RWPE2 (cell line): ENCODE results near the gene CCNJ.

Experiments
- ATAC-seq: fragments of 200-7000 bp; cut with Tn5 transposase; 3 replicates; pipeline ENCODE4 v1.9.1; 2021; ENCODE audit warnings: low read depth
- DNase-seq: peaks from one replicate; pipeline ENCODE4 v3.0.0-alpha.2; 2020; ENCODE audit warnings: low spot score
- H3K27ac ChIP-seq: fragments of 450-650 bp; 2 replicates; pipeline ENCODE4 v1.5.1; 2017; ENCODE audit warnings: mild to moderate bottlenecking; ENCODE audit not compliant: poor library complexity, severe bottlenecking
- H3K27me3 ChIP-seq: fragments of 250-450 bp; sonication (Bioruptor Pico); 2 replicates; pipeline ENCODE4 v1.5.1; 2021; ENCODE audit warnings: mild to moderate bottlenecking, moderate library complexity; ENCODE audit not compliant: insufficient read depth, poor library complexity, severe bottlenecking
- H3K36me3 ChIP-seq: fragments of 250-450 bp; sonication (Bioruptor Pico); 2 replicates; pipeline ENCODE4 v1.5.1; 2020; ENCODE audit warnings: low read depth, mild to moderate bottlenecking, moderate library complexity
- H3K4me1 ChIP-seq: fragments of 250-450 bp; sonication (Bioruptor Pico); 2 replicates; pipeline ENCODE4 v1.5.1; 2021; ENCODE audit warnings: mild to moderate bottlenecking, moderate library complexity; ENCODE audit not compliant: insufficient read depth, poor library complexity, severe bottlenecking
- H3K4me3 ChIP-seq: fragments of 250-450 bp; sonication (Bioruptor Pico); 2 replicates; pipeline ENCODE4 v1.5.1; 2021; ENCODE audit warnings: mild to moderate bottlenecking, moderate library complexity; ENCODE audit not compliant: severe bottlenecking
- H3K9me3 ChIP-seq: fragments of 250-450 bp; sonication (Bioruptor Pico); 2 replicates; pipeline ENCODE4 v1.5.1; 2021; ENCODE audit warnings: mild to moderate bottlenecking, moderate library complexity; ENCODE audit not compliant: severe bottlenecking
- CTCF ChIP-seq: fragments of 450-650 bp; IDR thresholded peaks from one replicate; pipeline ENCODE4 v1.5.1; 2017; ENCODE audit warnings: mild to moderate bottlenecking, moderate library complexity; ENCODE audit not compliant: poor library complexity, severe bottlenecking

CCNJ gene

GRCh38 chr10:96093948-96094347, 50.6 kb downstream of the CCNJ start:
- DNase-seq: no peak
- no peaks in the 10 kb centered on the region for H3K9me3 ChIP-seq
- no peaks in the 10 kb centered on the region for H3K27me3 ChIP-seq
- H3K27ac ChIP-seq: no peak overlapping the region
- no peak for ATAC-seq
- H3K36me3 ChIP-seq: no peaks in the 10 kb centered on the region
- no peak for TF ChIP-seq CTCF
- H3K4me1 ChIP-seq: no peaks in the 10 kb centered on the region
- no peak overlapping the region for H3K4me3 ChIP-seq

GRCh38 chr10:96096958-96097357, 53.6 kb downstream of the CCNJ start:
- no peak for TF ChIP-seq CTCF
- Histone ChIP-seq H3K4me3 (no peak overlapping the region), H3K9me3 (no peaks in the 10 kb centered on the region), H3K27ac (no peak overlapping the region), H3K27me3 (peaks cover 4% of the 10 kb centered on the region), H3K4me1 (no peaks in the 10 kb centered on the region), H3K36me3 (no peaks in the 10 kb centered on the region)
- DNase-seq (no peak), ATAC-seq (no peak)

GRCh38 chr10:96097865-96098264, 54.5 kb downstream of the CCNJ start:
- ATAC-seq (no peak; the same call in 2 of the 3 replicates), DNase-seq (no peak)
- Histone ChIP-seq H3K27ac (no peak overlapping the region), H3K27me3 (peaks cover 4% of the 10 kb centered on the region), H3K4me3 (no peak overlapping the region), H3K9me3 (no peaks in the 10 kb centered on the region), H3K4me1 (no peaks in the 10 kb centered on the region), H3K36me3 (no peaks in the 10 kb centered on the region)
- no peak for TF ChIP-seq CTCF

- peaks cover 52% of the 10 kb centered on the region for H3K27me3 ChIP-seq
- H3K27ac ChIP-seq: no peak overlapping the region
- no peaks in the 10 kb centered on the region for H3K36me3 ChIP-seq
- no peak for ATAC-seq
- no peak overlapping the region for H3K4me3 ChIP-seq
- TF ChIP-seq CTCF: no peak
- H3K4me1 ChIP-seq: no peaks in the 10 kb centered on the region
- no peaks in the 10 kb centered on the region for H3K9me3 ChIP-seq
- DNase-seq: no peak
Observed at GRCh38 chr10:96107623-96108038, 64.2 kb downstream of the CCNJ start.
